SK-N-SH treated with all-trans-retinoic acid at 6 μM for 48 hours (cell line): ENCODE results near the gene XPO1.

Experiments used
- CREB5 ChIP-seq: fragments of 250-450 bp; sonication (Bioruptor Pico); IDR thresholded peaks from 2 replicates; pipeline ENCODE4 v1.5.1; 2020; ENCODE audit warnings: low read depth, mild to moderate bottlenecking, moderate library complexity
- ISL1 ChIP-seq: fragments of 250-450 bp; sonication (Bioruptor Pico); IDR thresholded peaks from 2 replicates; pipeline ENCODE4 v2.1.2; 2022; ENCODE audit warnings: mild to moderate bottlenecking, moderate library complexity
- PATZ1 ChIP-seq: fragments of 250-450 bp; sonication (Bioruptor Pico); IDR thresholded peaks from 2 replicates; pipeline ENCODE4 v1.8.0; 2020; ENCODE audit warnings: mild to moderate bottlenecking, moderate library complexity, borderline replicate concordance
- POU6F1 ChIP-seq: fragments of 250-450 bp; sonication (Bioruptor Pico); IDR thresholded peaks from 2 replicates; pipeline ENCODE4 v1.8.0; 2021; ENCODE audit warnings: low read depth, mild to moderate bottlenecking, moderate library complexity, borderline replicate concordance
- RARB ChIP-seq: fragments of 250-450 bp; sonication (Bioruptor Pico); IDR thresholded peaks from 2 replicates; pipeline ENCODE4 v1.8.0; 2021; ENCODE audit warnings: mild to moderate bottlenecking, moderate library complexity
- SNAI2 ChIP-seq: fragments of 250-450 bp; sonication (Bioruptor Pico); IDR thresholded peaks from 2 replicates; pipeline ENCODE4 v1.5.0; 2020; ENCODE audit warnings: mild to moderate bottlenecking, moderate library complexity
- ZC3H10 ChIP-seq: fragments of 250-450 bp; sonication (Bioruptor Pico); IDR thresholded peaks from 2 replicates; pipeline ENCODE4 v1.5.1; 2021; ENCODE audit warnings: mild to moderate bottlenecking, moderate library complexity
- ZFP3 ChIP-seq: fragments of 250-450 bp; sonication (Bioruptor Pico); IDR thresholded peaks from 2 replicates; pipeline ENCODE4 v1.5.0; 2020; ENCODE audit warnings: mild to moderate bottlenecking, moderate library complexity
- ZNF565 ChIP-seq: fragments of 450-650 bp; formaldehyde crosslinking; conservative IDR thresholded peaks from 2 replicates; pipeline ENCODE4 v1.5.0; 2020; ENCODE audit warnings: low read depth, mild to moderate bottlenecking, moderate library complexity
- ZNF70 ChIP-seq: fragments of 450-650 bp; formaldehyde crosslinking; IDR thresholded peaks from 2 replicates; pipeline ENCODE4 v1.5.0; 2020; ENCODE audit warnings: mild to moderate bottlenecking, moderate library complexity

GRCh38 chr2:61469424-61470121, 68.6 kb downstream of the XPO1 start:
- TF ChIP-seq ZNF70 (CRISPR knock-in tag) (no peak), PATZ1 (CRISPR knock-in tag) (no peak), CREB5 (CRISPR knock-in tag) (no peak), ZC3H10 (CRISPR knock-in tag) (no peak), RARB (CRISPR knock-in tag) (no peak), ZNF565 (no peak), POU6F1 (CRISPR knock-in tag) (no peak), ISL1 (CRISPR knock-in tag) (no peak), ZFP3 (no peak), SNAI2 (CRISPR knock-in tag) (no peak)
